Aorta (tissue), 5 donors: Measurements from ENCODE around the gene CMAS. TPM values are rescaled to one million over a fixed set of nuclear protein-coding genes. Genes with fewer than 3 reads are reported as not detected.
"Not testable (repeated sequence)": the region's sequence is repeated elsewhere in the genome, so short reads cannot be mapped to it uniquely, and the experiment has no call there.

Experiments
- ATAC-seq: fragments of 200-7000 bp; cut with Tn5 transposase; one replicate; pipeline ENCODE4 v1.9.1; 2022; ENCODE audit warnings: moderate library complexity; ENCODE audit not compliant: low FRiP score
- DNase-seq, 2 donors: peaks; one replicate each; pipeline ENCODE4 v3.0.0-alpha.2; 2020
- H3K27ac ChIP-seq, 2 donors: one replicate each; pipeline ENCODE4 v1.5.1; 2013; ENCODE audit warnings: low read length in 2 of 2, mild to moderate bottlenecking in 2 of 2, moderate library complexity in 2 of 2, control low read depth in 1 of 2, inconsistent platforms in 1 of 2, low read depth in 1 of 2
- H3K27me3 ChIP-seq, 2 donors: one replicate each; pipeline ENCODE4 v1.6.1; 2013; ENCODE audit warnings: control low read depth in 1 of 2, low read length in 1 of 2, mild to moderate bottlenecking in 1 of 2, moderate library complexity in 1 of 2; ENCODE audit not compliant: insufficient read depth in 2 of 2, control insufficient read depth in 1 of 2
- H3K36me3 ChIP-seq, 2 donors: one replicate each; pipeline ENCODE4 v1.6.1; 2013; ENCODE audit warnings: control low read depth in 1 of 2, low read length in 1 of 2, mild to moderate bottlenecking in 1 of 2; ENCODE audit not compliant: insufficient read depth in 2 of 2, control insufficient read depth in 1 of 2
- H3K4me1 ChIP-seq, 2 donors: one replicate each; pipeline ENCODE4 v1.6.1; 2013; ENCODE audit warnings: low read length in 2 of 2, control low read depth in 1 of 2, mild to moderate bottlenecking in 1 of 2, moderate library complexity in 1 of 2; ENCODE audit not compliant: insufficient read depth in 2 of 2, control insufficient read depth in 1 of 2
- H3K4me3 ChIP-seq, 2 donors: one replicate each; pipeline ENCODE4 v1.5.1; 2013; ENCODE audit warnings: low read length in 2 of 2, control low read depth in 1 of 2, mild to moderate bottlenecking in 1 of 2
- H3K9me3 ChIP-seq: one replicate; pipeline ENCODE4 v1.6.1; 2013; ENCODE audit warnings: mild to moderate bottlenecking, low read length; ENCODE audit not compliant: control insufficient read depth
- WGBS, 2 donors: extraction: QIAGEN DNeasy Blood & Tissue Kit; methylation state at CpG; one replicate each; pipeline ENCODE4 v1.1.7; 2013; 5-methylcytosine and 5-hydroxymethylcytosine counted together
- intact Hi-C, 2 donors: fragments of 100-400 bp; cut with DNase I; formaldehyde crosslinking; loops; one replicate each; pipeline versions ENCODE4 v1.14.2 to v1.15.0; 2022
- long read RNA-seq, 2 donors: library from polyadenylated mRNA; unstranded; transcript quantifications; one replicate each; pipeline ENCODE4 v2.0.0, GENCODE V29; 2020 to 2021
- polyA plus RNA-seq, 2 donors: library from polyadenylated mRNA; stranded (reverse); fragments of 200-250 nt; gene quantifications; one replicate each; pipeline ENCODE4 v1.2.3, GENCODE V29; 2013
- total RNA-seq, 2 donors: library from RNA; stranded (reverse); fragmentation: NEBNext Ultra II Directional; extraction: Animal tissue kit (Norgen Biotek cat#: 25700); gene quantifications; one replicate each; pipeline ENCODE4 v1.2.1, GENCODE V29; 2021
- donor health status: healthy with polysubstance abuse.
- donor health status: Bipolar disorder and iron deficiency.
- donor health status: DM: no; HTN: no; CAD: no.
- donor health status: DM: no; HTN: no; CAD: no.
- donor health status: DM: yes; HTN: yes; CAD: no.

CMAS gene
- total RNA-seq (10 to 100 TPM; 32.6 to 39.5 TPM), polyA plus RNA-seq (10 to 100 TPM; 31.3 to 71.5 TPM)
- long read RNA-seq, donor 1, transcript CMAS-201 (8 exons, 1,787 nt): major isoform, 200 of 216 reads
- long read RNA-seq, donor 1, partial matches to known transcripts: 4 of 216 reads
- long read RNA-seq, donor 1, other reads (novel, unspliced or antisense): 9 of 216 reads
- long read RNA-seq, donor 2, transcript CMAS-201 (8 exons, 1,787 nt): major isoform, 26 of 30 reads
- long read RNA-seq, donor 2, partial matches to known transcripts: 1 of 30 reads
- long read RNA-seq, donor 2, other reads (novel, unspliced or antisense): 1 of 30 reads

- intact Hi-C loops: no loop called here
- Histone ChIP-seq H3K4me3 (peak within 1 kb of the TSS; percentile 81 to 94), H3K36me3 (no peaks in the 10 kb centered on the region), H3K9me3 (no peaks in the 10 kb centered on the region), H3K27me3 (no peaks in the 10 kb centered on the region), H3K4me1 (peaks cover 0 to 6% of the 10 kb centered on the region in 2 donors), H3K27ac (peak within 1 kb of the TSS; percentile 23 to 39)
- DNase-seq: peak; percentile 84 to 93
- 0% methylated on average over 63 to 64 of the region's 64 CpGs for WGBS, 2 donors
- peak; percentile 92 for ATAC-seq
Observed at GRCh38 chr12:22046090-22046967, at the start of gene CMAS. CMAS (plus strand) TSS chr12:22046218; CDS start chr12:22046304, 86 bp downstream.

- H3K4me1 ChIP-seq: no peaks in the 10 kb centered on the region
- H3K27ac ChIP-seq: no peak overlapping the region
- 61 to 71% methylated on average over 2 of the region's 2 CpGs for WGBS, 2 donors
- DNase-seq (no peak), ATAC-seq (no peak)
- no peaks in the 10 kb centered on the region for H3K36me3 ChIP-seq
- H3K4me3 ChIP-seq: no peak overlapping the region
- intact Hi-C loops: no loop called here
- H3K9me3 ChIP-seq: no peaks in the 10 kb centered on the region
- no peaks in the 10 kb centered on the region for H3K27me3 ChIP-seq
Observed at GRCh38 chr12:21998295-21998694, 47.7 kb upstream of the CMAS start.

GRCh38 chr12:21998782-21999181 lies 47.2 kb upstream of the CMAS start:
- Histone ChIP-seq H3K36me3 (no peaks in the 10 kb centered on the region), H3K4me1 (no peaks in the 10 kb centered on the region), H3K27me3 (no peaks in the 10 kb centered on the region), H3K9me3 (no peaks in the 10 kb centered on the region), H3K4me3 (no peak overlapping the region), H3K27ac (no peak overlapping the region)
- ATAC-seq (no peak), DNase-seq (no peak)
- 60 to 79% methylated on average over 1 of the region's 1 CpG for WGBS, 2 donors
- intact Hi-C loops: no loop called here

- ATAC-seq (peak; percentile 22), DNase-seq (no peak)
- Histone ChIP-seq H3K9me3 (no peaks in the 10 kb centered on the region), H3K27me3 (no peaks in the 10 kb centered on the region), H3K36me3 (no peaks in the 10 kb centered on the region), H3K4me3 (no peak overlapping the region), H3K27ac (no peak overlapping the region), H3K4me1 (no peaks in the 10 kb centered on the region)
- intact Hi-C loops: no loop called here
- 93 to 94% methylated on average over 3 of the region's 3 CpGs for WGBS, 2 donors
Observed at GRCh38 chr12:22002430-22002829, 43.6 kb upstream of the CMAS start.

- intact Hi-C loops: not testable (repeated sequence)
Observed at GRCh38 chr12:22007794-22008193, 38.2 kb upstream of the CMAS start.

GRCh38 chr12:22008196-22008595 lies 37.8 kb upstream of the CMAS start:
- intact Hi-C loops: no loop called here
- ATAC-seq: no peak
- Histone ChIP-seq H3K9me3 (no peaks in the 10 kb centered on the region), H3K36me3 (no peaks in the 10 kb centered on the region), H3K4me1 (no peaks in the 10 kb centered on the region), H3K4me3 (no peak overlapping the region), H3K27ac (no peak overlapping the region), H3K27me3 (no peaks in the 10 kb centered on the region)
- no peak for DNase-seq
- WGBS, 2 donors: 93 to 96% methylated on average over 7 of the region's 7 CpGs

More at GRCh38 chr12:22007794-22008193, 38.2 kb upstream of the CMAS start:
- H3K4me3 ChIP-seq, H3K4me1 ChIP-seq, H3K27ac ChIP-seq, H3K9me3 ChIP-seq, DNase-seq, ATAC-seq, H3K27me3 ChIP-seq, H3K36me3 ChIP-seq: not testable (repeated sequence)
- WGBS, 2 donors: 84 to 86% methylated on average over 2 of the region's 2 CpGs

GRCh38 chr12:22014041-22014782 lies 31.8 kb upstream of the CMAS start:
- intact Hi-C loops: no loop called here
- H3K27ac ChIP-seq: no peak overlapping the region
- 44 to 48% methylated on average over 7 of the region's 7 CpGs for WGBS, 2 donors
- H3K4me3 ChIP-seq: no peak overlapping the region
- H3K9me3 ChIP-seq: no peaks in the 10 kb centered on the region
- H3K27me3 ChIP-seq: no peaks in the 10 kb centered on the region
- H3K4me1 ChIP-seq: no peaks in the 10 kb centered on the region
- ATAC-seq: no peak
- no peaks in the 10 kb centered on the region for H3K36me3 ChIP-seq
- DNase-seq: no peak

- DNase-seq: no peak
- 67 to 68% methylated on average over 7 of the region's 7 CpGs for whole genome bisulfite sequencing, 2 donors
- Histone ChIP-seq H3K9me3 (no peaks in the 10 kb centered on the region), H3K27me3 (no peaks in the 10 kb centered on the region), H3K27ac (no peak overlapping the region), H3K4me3 (no peak overlapping the region), H3K4me1 (no peaks in the 10 kb centered on the region), H3K36me3 (no peaks in the 10 kb centered on the region)
- intact Hi-C loops: no loop called here
- no peak for ATAC-seq
Observed at GRCh38 chr12:22014783-22015144, 31.3 kb upstream of the CMAS start.
